ENCODE data around the gene CTTN.

- TF ChIP-seq EZH2 (IDR thresholded peaks at IDR 0.05; ENCODE audit: insufficient read depth, poor library complexity, severe bottlenecking), result no peak
- TF ChIP-seq EZH2phosphoT487 (IDR thresholded peaks at IDR 0.05; ENCODE audit: insufficient read depth, low read depth), result no peak
These were observed 11.5 kb downstream of the CTTN start for GRCh38 chr11:70409871-70410270.
